Fibroblast of the conjunctiva (primary cell): Measurements from ENCODE around the gene ADAM12.

ENCODE experiments used
- DNase-seq: peaks from one replicate; pipeline ENCODE4 v3.0.0-alpha.2; 2010; ENCODE audit warnings: low read depth

The ADAM12 gene

GRCh38 chr10:126140746-126141273, 247.5 kb downstream of the ADAM12 start:
- DNase-seq, result no peak

DNA sequence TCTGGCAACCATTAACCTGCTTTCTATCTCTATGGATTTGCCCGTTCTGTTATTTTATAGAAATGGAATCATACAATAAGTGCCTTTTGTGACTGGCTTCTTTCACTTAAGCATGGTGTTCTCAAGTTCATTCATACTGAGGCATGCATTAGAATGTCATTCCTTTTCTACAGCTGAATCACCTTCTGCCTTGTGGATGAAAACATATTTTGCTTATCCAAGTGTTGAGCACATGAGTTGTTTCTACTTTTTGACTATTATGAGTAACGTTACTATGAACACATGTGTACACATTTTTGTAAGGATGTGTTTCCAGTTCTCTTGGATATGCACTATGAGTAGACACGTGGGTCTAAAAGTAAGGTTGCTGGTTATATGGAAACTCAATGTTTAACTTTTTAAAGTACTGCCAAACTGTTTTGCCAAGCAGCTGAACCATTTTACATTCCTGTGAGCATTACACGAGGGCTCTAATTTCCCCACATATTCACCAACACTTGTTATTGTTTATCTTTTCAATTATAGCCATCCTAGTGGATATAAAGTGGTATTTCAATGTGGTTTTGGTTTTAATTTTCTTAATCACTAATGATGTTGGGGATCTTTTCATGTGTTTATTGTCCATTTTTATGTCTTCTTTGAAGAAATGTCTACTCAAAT, 250.6 kb downstream of the ADAM12 start:
- DNase-seq, result no peak

DNA sequence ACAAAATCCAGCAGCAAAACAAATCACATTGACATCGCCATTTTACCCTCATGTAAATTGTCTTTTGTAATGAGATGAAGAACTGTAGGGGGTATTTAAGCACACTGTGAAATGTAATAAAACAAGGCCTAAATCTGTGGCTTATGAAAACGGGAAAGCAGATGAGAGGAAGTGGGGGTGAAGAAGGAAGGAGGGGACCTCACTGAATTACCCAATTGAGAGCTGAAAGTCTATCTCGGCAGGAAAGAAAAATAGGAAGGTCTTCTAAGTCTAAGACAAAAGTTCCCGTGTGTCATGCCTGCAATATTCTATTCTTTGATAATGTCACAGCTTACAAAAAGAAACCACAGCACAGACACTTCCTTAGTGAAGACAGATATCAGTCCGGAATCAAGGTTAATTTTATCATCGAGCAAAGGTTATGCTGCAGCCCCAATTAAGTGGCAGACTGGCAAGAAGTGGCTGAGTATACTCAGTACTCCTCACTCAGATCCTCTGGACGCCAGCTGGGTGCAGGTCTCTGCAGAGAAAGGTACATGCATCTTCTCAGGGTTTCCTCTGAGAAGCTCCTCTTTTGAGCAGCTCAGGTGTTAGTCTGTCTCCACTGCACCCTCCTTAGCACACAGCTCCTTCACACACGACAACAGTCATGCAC, 252.2 kb downstream of the ADAM12 start:
- DNase-seq, result no peak

- DNase-seq, result no peak
Measured at GRCh38 chr10:126135177-126135576, 253.1 kb downstream of the ADAM12 start.

- no peak for DNase-seq
Measured at GRCh38 chr10:126133906-126134656, 254.2 kb downstream of the ADAM12 start.

DNA sequence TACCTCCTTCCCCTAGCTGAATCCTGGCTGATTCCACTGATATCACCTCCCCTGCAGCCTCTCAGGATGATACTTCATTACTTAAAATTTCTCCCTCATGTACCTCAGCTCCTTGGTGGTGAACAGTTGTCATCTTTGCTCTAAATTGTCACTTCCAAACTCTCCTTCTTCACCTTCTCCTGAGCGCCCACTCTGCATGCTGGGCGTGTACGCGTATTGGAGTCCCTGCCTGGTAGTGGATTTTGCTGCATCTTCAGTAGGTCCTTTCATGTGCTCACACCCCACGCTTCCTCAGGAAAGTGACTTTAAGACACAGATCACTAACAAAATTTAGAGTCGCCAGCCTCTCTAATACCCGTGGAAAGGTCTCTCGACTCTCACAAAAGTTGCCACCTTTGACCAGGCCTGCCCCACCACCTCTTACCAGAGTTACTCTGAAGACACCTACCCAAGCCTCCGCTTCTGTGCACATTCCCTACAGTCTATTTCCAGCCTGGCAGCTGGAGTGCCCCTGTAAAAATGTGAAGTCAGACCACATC, 255.1 kb downstream of the ADAM12 start:
- DNase-seq, result no peak

- DNase-seq, result no peak
Measured at GRCh38 chr10:126131341-126131740, 256.9 kb downstream of the ADAM12 start.

DNA sequence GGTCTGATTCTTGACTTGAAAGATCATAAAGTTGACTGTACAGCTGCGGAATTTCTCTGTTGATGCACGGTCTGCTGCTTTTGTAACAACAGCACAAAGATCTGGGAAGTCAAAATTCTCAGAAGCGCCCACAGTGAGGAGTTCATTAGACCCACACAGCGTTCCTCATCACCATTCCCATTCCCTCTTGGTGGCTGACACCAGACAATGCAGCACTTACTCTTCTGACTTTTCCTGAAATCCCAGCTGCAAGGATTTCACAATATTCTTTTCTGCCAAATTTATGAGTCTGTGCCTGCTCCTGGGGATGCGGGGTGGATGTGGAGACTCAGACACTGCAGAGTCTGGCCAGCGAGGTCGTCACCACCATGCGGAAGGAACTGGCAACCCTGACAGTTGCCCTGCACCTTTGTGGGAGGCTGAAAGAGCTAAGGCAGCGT, 258.0 kb downstream of the ADAM12 start:
- DNase-seq, result no peak

DNA sequence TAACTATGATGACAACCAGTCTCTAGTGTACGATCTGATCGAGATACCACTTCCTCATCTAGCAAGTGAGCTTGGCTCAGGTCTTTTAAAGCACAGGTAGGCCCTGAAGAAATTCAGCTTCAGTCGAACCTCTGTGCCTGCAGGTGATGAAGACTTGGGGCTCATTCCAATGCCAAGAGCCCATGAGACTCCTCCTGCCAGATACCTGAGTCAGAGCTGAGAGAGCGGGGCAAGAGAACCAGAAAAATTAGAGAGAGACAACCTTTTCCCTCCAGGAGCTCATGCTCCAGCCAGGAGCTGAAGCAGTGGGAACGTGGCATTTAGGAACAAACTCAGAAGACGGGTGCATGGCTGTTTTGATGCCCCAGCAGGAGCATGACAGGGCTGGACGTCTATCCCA, 259.3 kb downstream of the ADAM12 start:
- no peak for DNase-seq

- DNase-seq, result no peak
Measured at GRCh38 chr10:126128581-126128980, 259.7 kb downstream of the ADAM12 start.

GRCh38 chr10:126127481-126128029, 260.7 kb downstream of the ADAM12 start:
- DNase-seq, result no peak

DNA sequence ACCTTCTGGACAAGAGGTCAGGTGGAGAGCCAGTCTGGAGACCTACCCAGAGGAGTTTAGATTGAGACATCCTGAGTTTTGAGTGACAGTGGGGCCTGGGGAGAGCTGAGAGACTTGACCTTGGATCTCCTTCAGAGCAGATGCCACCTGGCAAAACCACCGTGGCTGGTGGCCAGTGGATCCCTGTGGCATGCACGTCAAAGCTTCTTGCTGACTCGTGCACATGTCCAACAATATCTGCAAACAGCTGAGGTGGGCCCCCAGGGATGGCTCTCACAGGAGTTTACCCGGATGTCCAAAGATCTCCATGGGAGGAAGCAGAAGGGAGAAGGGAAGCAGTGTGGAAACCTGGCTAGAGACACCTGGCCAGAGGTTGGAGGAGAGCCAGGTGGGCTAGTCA, 261.4 kb downstream of the ADAM12 start:
- DNase-seq, result no peak

DNA sequence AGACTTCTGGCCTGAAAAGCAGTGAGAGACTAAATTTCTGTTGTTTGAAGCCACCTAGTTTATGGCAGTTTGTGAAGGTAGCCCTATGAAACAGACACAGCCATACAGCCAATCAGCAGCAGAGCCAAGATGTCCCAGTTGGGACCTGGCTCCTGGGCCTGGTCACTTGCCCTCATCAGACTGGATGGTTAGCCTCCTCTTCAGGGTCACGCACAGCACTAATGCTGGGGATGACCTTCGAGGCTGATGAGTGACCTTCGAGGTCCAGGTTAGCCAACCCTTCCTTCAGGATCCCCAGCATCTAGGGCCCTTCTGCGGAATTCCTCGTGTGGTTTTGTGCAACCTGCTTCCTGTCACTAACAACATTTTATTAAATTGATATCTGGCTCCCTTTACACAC, 262.3 kb downstream of the ADAM12 start:
- DNase-seq, result no peak

- DNase-seq, result no peak
Measured at GRCh38 chr10:126124668-126125349, 263.5 kb downstream of the ADAM12 start.

DNA sequence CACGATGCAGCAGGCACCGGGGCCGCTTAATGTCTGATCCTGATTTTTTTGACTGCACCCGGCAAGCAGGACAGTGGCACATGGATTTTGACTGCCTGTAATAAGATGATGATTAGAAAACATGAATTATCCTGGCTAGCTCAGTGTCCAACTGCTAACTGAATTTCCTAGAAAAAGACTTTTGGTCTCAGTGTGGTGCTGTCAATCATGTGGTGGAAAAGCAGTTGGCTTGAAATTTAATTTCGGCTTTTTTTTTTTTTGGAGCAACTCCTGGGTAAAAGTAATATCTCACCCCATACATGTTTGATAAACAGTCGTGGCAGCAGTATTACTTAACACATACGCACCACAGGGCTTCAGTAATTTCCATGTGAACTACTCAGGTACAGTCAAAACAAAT, 264.2 kb downstream of the ADAM12 start:
- DNase-seq, result no peak

GRCh38 chr10:126123466-126123865, 264.8 kb downstream of the ADAM12 start:
- no peak for DNase-seq

GRCh38 chr10:126122881-126123280, 265.4 kb downstream of the ADAM12 start:
- no peak for DNase-seq

DNA sequence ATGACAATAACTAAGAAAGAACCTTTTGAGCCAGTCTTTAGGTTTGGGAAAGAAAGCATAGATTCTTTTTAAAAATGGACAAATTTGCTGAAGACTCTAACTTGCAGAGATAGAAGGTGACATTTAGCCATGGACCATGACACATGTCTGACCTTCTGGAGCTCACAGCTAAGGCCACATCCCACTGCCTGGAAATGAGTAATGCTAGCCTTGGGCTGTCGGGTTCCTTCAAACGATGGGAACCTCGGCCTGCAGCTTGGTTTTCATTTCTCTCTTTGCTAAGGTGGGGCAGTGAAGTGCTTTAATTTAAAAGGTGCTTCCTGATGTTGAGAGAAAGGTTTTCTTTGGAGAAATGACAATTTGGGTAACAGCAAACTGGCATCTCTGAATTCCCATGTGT, 268.7 kb downstream of the ADAM12 start:
- DNase-seq, result no peak

GRCh38 chr10:126118476-126118875, 269.8 kb downstream of the ADAM12 start:
- no peak for DNase-seq

GRCh38 chr10:126117196-126117595, 271.1 kb downstream of the ADAM12 start:
- DNase-seq, result no peak

DNA sequence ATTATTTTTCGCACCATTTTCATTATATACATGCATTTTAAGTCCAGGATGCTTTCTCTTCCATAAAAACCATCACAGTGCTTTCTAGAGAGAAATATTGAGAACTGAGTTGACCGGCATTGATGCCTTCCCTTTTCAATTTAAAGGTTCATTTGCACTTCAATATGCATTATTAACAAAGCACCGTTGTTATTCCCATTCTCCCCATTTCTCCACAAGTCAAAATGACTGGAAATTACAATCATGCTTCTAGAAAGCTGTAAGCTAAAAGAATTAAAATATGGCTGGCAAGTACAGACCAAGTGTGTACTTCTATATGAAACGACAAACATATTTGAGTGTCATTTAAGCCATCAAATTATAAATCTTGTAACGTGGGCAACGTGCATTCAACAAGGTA, 272.4 kb downstream of the ADAM12 start:
- no peak for DNase-seq
